GM12865 (cell line): Measurements from ENCODE around the gene RPH3AL.

Source experiments
- DNase-seq: peaks from one replicate; pipeline ENCODE4 v3.0.0; 2010; ENCODE audit warnings: low read depth
- H3K4me3 ChIP-seq: 2 replicates; pipeline ENCODE4 v1.5.1; 2011; ENCODE audit warnings: mild to moderate bottlenecking, low read depth, low read length, control low read depth
- CTCF ChIP-seq: IDR thresholded peaks from 2 replicates; pipeline ENCODE4 v1.5.1; 2011; ENCODE audit warnings: low read length, control low read depth, low read depth, inconsistent platforms; ENCODE audit not compliant: insufficient read depth; ENCODE audit errors: missing control alignments

Gene RPH3AL

GRCh38 chr17:307295-307691, 45.3 kb downstream of the RPH3AL start:
- no peak overlapping the region for H3K4me3 ChIP-seq
- TF ChIP-seq CTCF = no peak
- no peak for DNase-seq

- DNase-seq = no peak
- H3K4me3 ChIP-seq = no peak overlapping the region
- TF ChIP-seq CTCF = no peak
Observed at GRCh38 chr17:306536-307294, 45.9 kb downstream of the RPH3AL start.

GRCh38 chr17:306116-306515, 46.5 kb downstream of the RPH3AL start:
- no peak for TF ChIP-seq CTCF
- no peak overlapping the region for H3K4me3 ChIP-seq
- no peak for DNase-seq

- no peak for DNase-seq
- no peak overlapping the region for H3K4me3 ChIP-seq
- TF ChIP-seq CTCF = no peak
Observed at GRCh38 chr17:305090-305976, 47.3 kb downstream of the RPH3AL start.

GRCh38 chr17:304461-304860, 48.1 kb downstream of the RPH3AL start:
- H3K4me3 ChIP-seq = no peak overlapping the region
- no peak for TF ChIP-seq CTCF
- DNase-seq = no peak

- H3K4me3 ChIP-seq = no peak overlapping the region
- DNase-seq = no peak
- TF ChIP-seq CTCF = no peak
Observed at GRCh38 chr17:303168-303567, 49.4 kb downstream of the RPH3AL start.

- H3K4me3 ChIP-seq = no peak overlapping the region
- no peak for TF ChIP-seq CTCF
- DNase-seq = no peak
Observed at GRCh38 chr17:302300-302698, 50.3 kb downstream of the RPH3AL start.
